Natural killer cell (primary cell): Measurements from ENCODE around the gene GRIN1. TPM values are rescaled to one million over a fixed set of nuclear protein-coding genes. Genes with fewer than 3 reads are reported as not detected.

Source experiments
- ATAC-seq, 3 donors: fragments of 150-1000 bp in 2 of 3; fragments of 200-7000 bp in 1 of 3; cut with Tn5 transposase; 1 replicate in 1 of 3; 2 replicates in 2 of 3; pipeline ENCODE4 v1.10.0; 2021; ENCODE audit warnings: mild to moderate bottlenecking in 2 of 3, moderate library complexity in 2 of 3
- DNase-seq, 2 donors: peaks; one replicate each; pipeline versions ENCODE4 v3.0.0 to v3.0.0-alpha.2; 2013 to 2021; ENCODE audit warnings: mixed read lengths in 1 of 2
- H3K27ac ChIP-seq: one replicate; pipeline ENCODE4 v1.5.1; 2013; ENCODE audit warnings: mild to moderate bottlenecking, low read length
- H3K27me3 ChIP-seq: one replicate; pipeline ENCODE4 v1.6.1; 2013; ENCODE audit warnings: low read length; ENCODE audit not compliant: control insufficient read depth, insufficient read depth
- H3K36me3 ChIP-seq: one replicate; pipeline ENCODE4 v1.6.1; 2013; ENCODE audit warnings: low read length; ENCODE audit not compliant: control insufficient read depth, insufficient read depth
- H3K4me1 ChIP-seq: one replicate; pipeline ENCODE4 v1.6.1; 2013; ENCODE audit warnings: low read length; ENCODE audit not compliant: control insufficient read depth, insufficient read depth
- H3K4me3 ChIP-seq: one replicate; pipeline ENCODE4 v1.5.1; 2013; ENCODE audit warnings: low read length
- H3K9me3 ChIP-seq: one replicate; pipeline ENCODE4 v1.6.1; 2013; ENCODE audit warnings: low read length; ENCODE audit not compliant: control insufficient read depth, insufficient read depth
- H3K27ac Mint-ChIP-seq, 2 donors: one replicate each; pipeline ENCODE4 v1.8.0; 2022; ENCODE audit warnings: mild to moderate bottlenecking in 2 of 2, mixed read lengths in 2 of 2, moderate library complexity in 1 of 2
- H3K27me3 Mint-ChIP-seq, 2 donors: one replicate each; pipeline ENCODE4 v1.8.0; 2022; ENCODE audit warnings: low read depth in 2 of 2, mixed read lengths in 2 of 2
- H3K36me3 Mint-ChIP-seq: one replicate; pipeline ENCODE4 v1.8.0; 2022; ENCODE audit warnings: mixed read lengths
- H3K4me1 Mint-ChIP-seq, 2 donors: one replicate each; pipeline ENCODE4 v1.8.0; 2022; ENCODE audit warnings: mixed read lengths in 2 of 2
- H3K4me3 Mint-ChIP-seq: one replicate; pipeline ENCODE4 v1.8.0; 2022; ENCODE audit warnings: mild to moderate bottlenecking, moderate library complexity, mixed read lengths
- H3K9me3 Mint-ChIP-seq, 2 donors: one replicate each; pipeline ENCODE4 v1.8.0; 2022; ENCODE audit warnings: mixed read lengths in 2 of 2
- WGBS: methylation state at CpG from one replicate; pipeline ENCODE4 v1.1.7; 2013; ENCODE audit warnings: missing lambda C conversion rate; ENCODE audit not compliant: insufficient coverage; 5-methylcytosine and 5-hydroxymethylcytosine counted together
- intact Hi-C: fragments of 100-400 bp; cut with micrococcal nuclease; formaldehyde crosslinking; loops from one replicate; pipeline ENCODE4 v1.14.2; 2022
- total RNA-seq, 4 donors: library from RNA; stranded (reverse); fragments of 120-200 nt in 1 of 4; gene quantifications; one replicate each; pipeline versions ENCODE4 v1.2.3 to v1.2.4, GENCODE V29; 2013 to 2022
- TF ChIP-seq, protein P1 (sequence below): fragments of 200-600 bp; IDR thresholded peaks from one replicate; pipeline ENCODE4 v1.8.0; 2022; ENCODE audit warnings: antibody characterized with exemption

GRIN1 gene
- total RNA-seq, 3 donors from 2014 or later (not counting 1 experiment from before 2014, with no cell fraction given) = not detected

GRCh38 chr9:137191245-137191644, 52.3 kb downstream of the GRIN1 start:
- Mint-ChIP-seq H3K27ac (peak overlapping the region; percentile 70 to 83), H3K9me3 (no peaks in the 10 kb centered on the region), H3K4me3 (no peak overlapping the region), H3K36me3 (no peaks in the 10 kb centered on the region), H3K27me3 (no peaks in the 10 kb centered on the region), H3K4me1 (peaks cover 20 to 39% of the 10 kb centered on the region in 2 donors)
- Histone ChIP-seq H3K4me1 (peaks cover 33% of the 10 kb centered on the region), H3K36me3 (peaks cover 16% of the 10 kb centered on the region), H3K27ac (no peak overlapping the region), H3K27me3 (no peaks in the 10 kb centered on the region), H3K9me3 (no peaks in the 10 kb centered on the region), H3K4me3 (no peak overlapping the region)
- ATAC-seq (no peak), DNase-seq (no peak)
- TF ChIP-seq, protein P1, sequence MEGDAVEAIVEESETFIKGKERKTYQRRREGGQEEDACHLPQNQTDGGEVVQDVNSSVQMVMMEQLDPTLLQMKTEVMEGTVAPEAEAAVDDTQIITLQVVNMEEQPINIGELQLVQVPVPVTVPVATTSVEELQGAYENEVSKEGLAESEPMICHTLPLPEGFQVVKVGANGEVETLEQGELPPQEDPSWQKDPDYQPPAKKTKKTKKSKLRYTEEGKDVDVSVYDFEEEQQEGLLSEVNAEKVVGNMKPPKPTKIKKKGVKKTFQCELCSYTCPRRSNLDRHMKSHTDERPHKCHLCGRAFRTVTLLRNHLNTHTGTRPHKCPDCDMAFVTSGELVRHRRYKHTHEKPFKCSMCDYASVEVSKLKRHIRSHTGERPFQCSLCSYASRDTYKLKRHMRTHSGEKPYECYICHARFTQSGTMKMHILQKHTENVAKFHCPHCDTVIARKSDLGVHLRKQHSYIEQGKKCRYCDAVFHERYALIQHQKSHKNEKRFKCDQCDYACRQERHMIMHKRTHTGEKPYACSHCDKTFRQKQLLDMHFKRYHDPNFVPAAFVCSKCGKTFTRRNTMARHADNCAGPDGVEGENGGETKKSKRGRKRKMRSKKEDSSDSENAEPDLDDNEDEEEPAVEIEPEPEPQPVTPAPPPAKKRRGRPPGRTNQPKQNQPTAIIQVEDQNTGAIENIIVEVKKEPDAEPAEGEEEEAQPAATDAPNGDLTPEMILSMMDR = no peak
- intact Hi-C loops = no loop called here
- WGBS = 84% methylated on average over 3 of the region's 3 CpGs

GRCh38 chr9:137191691-137192447, 52.9 kb downstream of the GRIN1 start:
- TF ChIP-seq, protein P1 = no peak
- no peak for DNase-seq
- H3K27ac Mint-ChIP-seq = peak overlapping the region in 1 of 2 donors; percentile 83
- H3K27me3 Mint-ChIP-seq = no peaks in the 10 kb centered on the region
- 95% methylated on average over 22 of the region's 22 CpGs for WGBS
- intact Hi-C loops = no loop called here
- no peaks in the 10 kb centered on the region for H3K36me3 Mint-ChIP-seq
- H3K9me3 Mint-ChIP-seq = no peaks in the 10 kb centered on the region
- peaks cover 27% of the 10 kb centered on the region for H3K4me1 ChIP-seq
- H3K4me3 ChIP-seq = no peak overlapping the region
- no peaks in the 10 kb centered on the region for H3K27me3 ChIP-seq
- H3K36me3 ChIP-seq = peaks cover 16% of the 10 kb centered on the region
- peaks cover 16 to 41% of the 10 kb centered on the region in 2 donors for H3K4me1 Mint-ChIP-seq
- no peak overlapping the region for H3K27ac ChIP-seq
- H3K9me3 ChIP-seq = no peaks in the 10 kb centered on the region
- no peak overlapping the region for H3K4me3 Mint-ChIP-seq
- ATAC-seq = no peak

- no peak overlapping the region for H3K27ac ChIP-seq
- no peak overlapping the region for H3K4me3 Mint-ChIP-seq
- H3K4me3 ChIP-seq = no peak overlapping the region
- no peaks in the 10 kb centered on the region for H3K27me3 ChIP-seq
- TF ChIP-seq, protein P1 = no peak
- H3K9me3 Mint-ChIP-seq = no peaks in the 10 kb centered on the region
- H3K27me3 Mint-ChIP-seq = no peaks in the 10 kb centered on the region
- DNase-seq = no peak
- H3K27ac Mint-ChIP-seq = no peak overlapping the region
- intact Hi-C loops = no loop called here
- H3K36me3 Mint-ChIP-seq = no peaks in the 10 kb centered on the region
- H3K4me1 Mint-ChIP-seq = peaks cover 10 to 38% of the 10 kb centered on the region in 2 donors
- H3K4me1 ChIP-seq = peaks cover 21% of the 10 kb centered on the region
- H3K36me3 ChIP-seq = peaks cover 16% of the 10 kb centered on the region
- H3K9me3 ChIP-seq = no peaks in the 10 kb centered on the region
- no peak for ATAC-seq
- WGBS = 93% methylated on average over 10 of the region's 10 CpGs
These were observed 53.5 kb downstream of the GRIN1 start for GRCh38 chr9:137192448-137192780.

GRCh38 chr9:137192859-137193258, 53.9 kb downstream of the GRIN1 start:
- ATAC-seq = no peak
- peaks cover 17% of the 10 kb centered on the region for H3K4me1 ChIP-seq
- H3K36me3 ChIP-seq = peaks cover 16% of the 10 kb centered on the region
- no peak overlapping the region for H3K27ac ChIP-seq
- no peak overlapping the region for H3K4me3 ChIP-seq
- no peak for DNase-seq
- H3K9me3 Mint-ChIP-seq = no peaks in the 10 kb centered on the region
- no peaks in the 10 kb centered on the region for H3K27me3 ChIP-seq
- TF ChIP-seq, protein P1 = no peak
- no peaks in the 10 kb centered on the region for H3K9me3 ChIP-seq
- intact Hi-C loops = no loop called here
- no peaks in the 10 kb centered on the region for H3K27me3 Mint-ChIP-seq
- H3K4me3 Mint-ChIP-seq = no peak overlapping the region
- WGBS = 85% methylated on average over 2 of the region's 2 CpGs
- H3K27ac Mint-ChIP-seq = no peak overlapping the region
- H3K4me1 Mint-ChIP-seq = peaks cover 6 to 34% of the 10 kb centered on the region in 2 donors
- no peaks in the 10 kb centered on the region for H3K36me3 Mint-ChIP-seq
